ENCODE measurements around the gene MISP3.
"Not testable (repeated sequence)": the region's sequence is repeated elsewhere in the genome, so short reads cannot be mapped to it uniquely, and the experiment has no call there.

MISP3 gene

GRCh38 chr19:14072535-14073260 is at the start of gene MISP3:
MISP3 (plus strand) TSS chr19:14072786; CDS start chr19:14073310, 524 bp downstream.
- peak; percentile 71 for DNase-seq

- DNase-seq: peak; percentile 39
Observed at GRCh38 chr19:14023404-14024235, 49.0 kb upstream of the MISP3 start.

- not testable (repeated sequence) for DNase-seq
Observed at GRCh38 chr19:14026652-14027192, 45.9 kb upstream of the MISP3 start.

GRCh38 chr19:14027856-14028450 is 44.6 kb upstream of the MISP3 start, which contains the start of gene RLN3:
RLN3 (plus strand) TSS chr19:14028148; CDS start chr19:14028205, 57 bp downstream.
- DNase-seq: no peak

GRCh38 chr19:14028901-14029300 is 43.7 kb upstream of the MISP3 start:
- DNase-seq: no peak

- no peak for DNase-seq
Observed at GRCh38 chr19:14030997-14031718, 41.4 kb upstream of the MISP3 start.

GRCh38 chr19:14031719-14032480 is 40.7 kb upstream of the MISP3 start, which contains the start of gene IL27RA:
IL27RA (plus strand) TSS chr19:14031762; CDS start chr19:14031873, 111 bp downstream.
- DNase-seq: peak; percentile 81

- DNase-seq: no peak
Observed at GRCh38 chr19:14033946-14034345, 38.6 kb upstream of the MISP3 start.

GRCh38 chr19:14035159-14035558 is 37.4 kb upstream of the MISP3 start:
- not testable (repeated sequence) for DNase-seq

GRCh38 chr19:14035706-14036105 is 36.9 kb upstream of the MISP3 start:
- no peak for DNase-seq

GRCh38 chr19:14039181-14039580 is 33.4 kb upstream of the MISP3 start:
- no peak for DNase-seq

GRCh38 chr19:14042659-14043608 is 29.7 kb upstream of the MISP3 start:
- DNase-seq: peak; percentile 46

- DNase-seq: not testable (repeated sequence)
Observed at GRCh38 chr19:14047866-14048265, 24.7 kb upstream of the MISP3 start.

GRCh38 chr19:14048443-14049153 is 24.0 kb upstream of the MISP3 start:
- DNase-seq: peak; percentile 91

GRCh38 chr19:14050512-14050911 is 22.1 kb upstream of the MISP3 start:
- DNase-seq: no peak

- DNase-seq: not testable (repeated sequence)
Observed at GRCh38 chr19:14050961-14051360, 21.6 kb upstream of the MISP3 start.

- no peak for DNase-seq
Observed at GRCh38 chr19:14051980-14052379, 20.6 kb upstream of the MISP3 start.

GRCh38 chr19:14052470-14052869 is 20.1 kb upstream of the MISP3 start:
- DNase-seq: no peak

GRCh38 chr19:14053032-14053431 is 19.6 kb upstream of the MISP3 start:
- no peak for DNase-seq

- no peak for DNase-seq
Observed at GRCh38 chr19:14053500-14053899, 19.1 kb upstream of the MISP3 start.

Data from stimulated activated CD8-positive, alpha-beta memory T cell treated with anti-CD3 and anti-CD28 coated beads, Interleukin-4, amount 100 ng/mL, for 48 hours (primary cell).